PC-9 (cell line): ENCODE measurements around the gene SMAD6. TPM values are rescaled to one million over a fixed set of nuclear protein-coding genes. Genes with fewer than 3 reads are reported as not detected.

Experiments
- BruUV-seq: library from RNA; stranded (reverse); fragments of 400-500 nt; replicated peaks from 2 replicates; lab custom pipeline; 2021; lab: Mats Ljungman, UMichigan
- CTCF ChIA-PET: fragments of 300-600 bp; sonication (Branson Sonifier 250); formaldehyde crosslinking; loops from one replicate; lab custom pipeline; 2022; ENCODE audit warnings: antibody characterized with exemption; lab: Charles Lee
- POLR2A ChIA-PET: fragments of 300-600 bp; sonication (Branson Sonifier 250); formaldehyde crosslinking; loops from one replicate; lab custom pipeline; 2022; ENCODE audit warnings: antibody characterized with exemption; ENCODE audit not compliant: unreplicated experiment; lab: Charles Lee
- DNase-seq, 2 experiments: peaks; one replicate each; pipeline versions ENCODE4 v3.0.0 to v3.0.0-alpha.2; 2015 to 2022; ENCODE audit warnings: mixed read lengths in 1 of 2
- H2AFZ ChIP-seq: fragments of 200-600 bp; sonication (generic); 2 replicates; pipeline ENCODE4 v1.8.1; 2017; ENCODE audit warnings: antibody characterized with exemption
- H3F3A ChIP-seq: fragments of 200-600 bp; sonication (generic); 2 replicates; pipeline ENCODE4 v1.8.1; 2017; ENCODE audit warnings: antibody characterized with exemption, mild to moderate bottlenecking, low read depth; ENCODE audit not compliant: insufficient read depth
- H3K27ac ChIP-seq: fragments of 200-600 bp; sonication (generic); 2 replicates; pipeline ENCODE4 v1.6.1; 2016; ENCODE audit warnings: mixed run types
- H3K27me3 ChIP-seq: fragments of 200-600 bp; sonication (generic); 2 replicates; pipeline ENCODE4 v1.6.1; 2016; ENCODE audit warnings: low read depth, mixed run types; ENCODE audit not compliant: insufficient read depth
- H3K36me3 ChIP-seq: fragments of 200-600 bp; sonication (generic); 2 replicates; pipeline ENCODE4 v1.6.1; 2016; ENCODE audit warnings: low read depth, mixed run types
- H3K4me1 ChIP-seq: fragments of 200-600 bp; sonication (generic); replicated peaks from 2 replicates; pipeline ENCODE4 v1.6.1; 2016; ENCODE audit warnings: mixed run types; ENCODE audit not compliant: insufficient read depth
- H3K4me2 ChIP-seq: fragments of 200-600 bp; sonication (generic); 2 replicates; pipeline ENCODE4 v1.6.1; 2017; ENCODE audit warnings: mixed run types
- H3K4me3 ChIP-seq: fragments of 200-600 bp; sonication (generic); 2 replicates; pipeline ENCODE4 v1.6.1; 2016; ENCODE audit warnings: mixed run types
- H3K79me2 ChIP-seq: fragments of 200-600 bp; sonication (generic); 2 replicates; pipeline ENCODE4 v1.6.1; 2017; ENCODE audit warnings: low read depth, mixed run types
- H3K9me2 ChIP-seq: fragments of 200-600 bp; sonication (generic); 2 replicates; pipeline ENCODE4 v1.8.1; 2017; ENCODE audit warnings: mild to moderate bottlenecking; ENCODE audit not compliant: insufficient read depth
- H3K9me3 ChIP-seq: fragments of 200-600 bp; sonication (generic); 2 replicates; pipeline ENCODE4 v1.8.1; 2016; ENCODE audit warnings: low read depth; ENCODE audit not compliant: insufficient read depth
- H4K20me1 ChIP-seq: fragments of 200-600 bp; sonication (generic); 2 replicates; pipeline ENCODE4 v1.8.1; 2017; ENCODE audit not compliant: insufficient read depth
- CTCF ChIP-seq: fragments of 200-600 bp; sonication (generic); conservative IDR thresholded peaks from 2 replicates; pipeline ENCODE4 v1.6.1; 2017; ENCODE audit warnings: mixed run types, antibody characterized with exemption, mild to moderate bottlenecking, moderate library complexity
- EZH2 ChIP-seq: fragments of 200-600 bp; sonication (generic); IDR thresholded peaks from 2 replicates; pipeline ENCODE4 v1.8.0; 2017; ENCODE audit warnings: antibody characterized with exemption, low read depth
- intact Hi-C: fragments of 100-400 bp; cut with micrococcal nuclease; formaldehyde crosslinking; loops from one replicate; pipeline ENCODE4 v1.10.0; 2022; ENCODE audit not compliant: unreplicated experiment
- total RNA-seq: library from RNA; stranded (reverse); gene quantifications from 2 replicates; pipeline ENCODE4 v1.2.3, GENCODE V29; 2021

Gene SMAD6
- total RNA-seq, 1 experiment from 2014 or later, result 7.1 TPM

- H3K9me2 ChIP-seq, result no peaks in the 10 kb centered on the region
- no peaks in the 10 kb centered on the region for H3K36me3 ChIP-seq
- no peak overlapping the region for H3K4me3 ChIP-seq
- TF ChIP-seq CTCF, result no peak
- no peak for TF ChIP-seq EZH2
- CTCF ChIA-PET, result no interaction called here
- no TSS peak for BruUV-seq
- no peak overlapping the region for H3K27ac ChIP-seq
- peaks cover 13% of the 10 kb centered on the region for H3K4me1 ChIP-seq
- POLR2A ChIA-PET, result no interaction called here
- peaks cover 7% of the 10 kb centered on the region; the same call in 1 of the 2 replicates for H3F3A ChIP-seq
- H3K9me3 ChIP-seq, result no peaks in the 10 kb centered on the region
- intact Hi-C loops, result no loop called here
- H2AFZ ChIP-seq, result no peak overlapping the region
- H3K4me2 ChIP-seq, result peak overlapping the region; percentile 66
- no peaks in the 10 kb centered on the region for H4K20me1 ChIP-seq
- no peaks in the 10 kb centered on the region for H3K27me3 ChIP-seq
- peak; percentile 37 to 40 for DNase-seq
- no peaks in the 10 kb centered on the region for H3K79me2 ChIP-seq
These were observed 31.9 kb upstream of the SMAD6 start for GRCh38 chr15:66670175-66670574.

- ChIA-PET CTCF (no interaction called here), POLR2A (interaction anchor here (0.5 kb wide), 1 partner anchor 27 kb away, joined by 6 read pairs; no protein-coding TSS in a partner anchor)
- Histone ChIP-seq H3K79me2 (no peaks in the 10 kb centered on the region), H3K9me2 (no peaks in the 10 kb centered on the region), H3K4me1 (peaks cover 13% of the 10 kb centered on the region), H3F3A (peaks cover 7% of the 10 kb centered on the region; the same call in 1 of the 2 replicates), H3K27me3 (no peaks in the 10 kb centered on the region), H3K36me3 (no peaks in the 10 kb centered on the region), H2AFZ (no peak overlapping the region), H4K20me1 (no peaks in the 10 kb centered on the region), H3K4me3 (no peak overlapping the region), H3K9me3 (no peaks in the 10 kb centered on the region), H3K4me2 (peak overlapping the region; percentile 66), H3K27ac (no peak overlapping the region)
- intact Hi-C loops, result no loop called here
- DNase-seq, result peak; percentile 48 to 80
- BruUV-seq, result no TSS peak
- TF ChIP-seq CTCF (no peak), EZH2 (no peak)
These were observed 31.1 kb upstream of the SMAD6 start for GRCh38 chr15:66670762-66671580.

GRCh38 chr15:66672867-66673266 is 29.2 kb upstream of the SMAD6 start:
- no peak overlapping the region for H3K27ac ChIP-seq
- ChIA-PET POLR2A (no interaction called here), CTCF (interaction anchor here (0.7 kb wide), 1 partner anchor 111 kb away, joined by 3 read pairs; no protein-coding TSS in a partner anchor)
- H3K27me3 ChIP-seq, result no peaks in the 10 kb centered on the region
- H3F3A ChIP-seq, result peaks cover 7% of the 10 kb centered on the region; the same call in 1 of the 2 replicates
- H3K36me3 ChIP-seq, result no peaks in the 10 kb centered on the region
- intact Hi-C loops, result no loop called here
- BruUV-seq, result no TSS peak
- no peaks in the 10 kb centered on the region for H3K9me3 ChIP-seq
- DNase-seq, result no peak
- no peaks in the 10 kb centered on the region for H3K9me2 ChIP-seq
- H3K79me2 ChIP-seq, result no peaks in the 10 kb centered on the region
- H3K4me2 ChIP-seq, result no peak overlapping the region
- H2AFZ ChIP-seq, result no peak overlapping the region
- H3K4me1 ChIP-seq, result peaks cover 13% of the 10 kb centered on the region
- H4K20me1 ChIP-seq, result no peaks in the 10 kb centered on the region
- TF ChIP-seq CTCF, result no peak
- TF ChIP-seq EZH2, result no peak
- no peak overlapping the region for H3K4me3 ChIP-seq
